ENCODE measurements around the gene HDAC7. TPM values are rescaled to one million over a fixed set of nuclear protein-coding genes. Genes with fewer than 3 reads are reported as not detected.

HDAC7 gene
- total RNA-seq, 2 donors from 2014 or later = 146 to 154 TPM

GRCh38 chr12:47854531-47854930, 34.8 kb upstream of the HDAC7 start:
- H3K9me3 Mint-ChIP-seq = no peaks in the 10 kb centered on the region
- peaks cover 5% of the 10 kb centered on the region for H3K27me3 Mint-ChIP-seq (ENCODE audit: insufficient read depth)

GRCh38 chr12:47852096-47852571, 32.4 kb upstream of the HDAC7 start:
- H3K9me3 Mint-ChIP-seq = no peaks in the 10 kb centered on the region
- Histone ChIP-seq H3K9ac (ENCODE audit: extremely low read depth, low read length, poor library complexity, severe bottlenecking) (no peak overlapping the region), H3K27me3 (ENCODE audit: control insufficient read depth, insufficient read depth, low read length, poor library complexity, severe bottlenecking) (no peaks in the 10 kb centered on the region), H3K27ac (ENCODE audit: low read depth, low read length) (no peak overlapping the region), H3K4me1 (ENCODE audit: control insufficient read depth, insufficient read depth, low read length) (peaks cover 12% of the 10 kb centered on the region), H3K4me3 (ENCODE audit: low read length) (no peak overlapping the region), H3K36me3 (ENCODE audit: control insufficient read depth, insufficient read depth, low read length) (no peaks in the 10 kb centered on the region), H3K9me3 (ENCODE audit: control insufficient read depth, low read length) (no peaks in the 10 kb centered on the region)
- peaks cover 28% of the 10 kb centered on the region for H3K4me1 Mint-ChIP-seq
- H3K4me3 Mint-ChIP-seq = no peak overlapping the region
- H3K36me3 Mint-ChIP-seq (ENCODE audit: low read depth) = no peaks in the 10 kb centered on the region
- H3K27ac Mint-ChIP-seq = no peak overlapping the region
- DNase-seq = peak; percentile 52
- no peak for TF ChIP-seq CTCF (conservative IDR thresholded peaks at IDR 0.05)
- no peaks in the 10 kb centered on the region for H3K27me3 Mint-ChIP-seq (ENCODE audit: insufficient read depth)
- WGBS, 2 experiments (ENCODE audit: insufficient coverage in 1 of 2, insufficient read length in 1 of 2) = 86% methylated on average over 9 to 10 of the region's 10 CpGs

More at GRCh38 chr12:47854531-47854930, 34.8 kb upstream of the HDAC7 start:
- Histone ChIP-seq H3K27ac (ENCODE audit: low read depth, low read length) (no peak overlapping the region), H3K27me3 (ENCODE audit: control insufficient read depth, insufficient read depth, low read length, poor library complexity, severe bottlenecking) (no peaks in the 10 kb centered on the region), H3K4me1 (ENCODE audit: control insufficient read depth, insufficient read depth, low read length) (peaks cover 12% of the 10 kb centered on the region), H3K36me3 (ENCODE audit: control insufficient read depth, insufficient read depth, low read length) (no peaks in the 10 kb centered on the region), H3K4me3 (ENCODE audit: low read length) (no peak overlapping the region), H3K9me3 (ENCODE audit: control insufficient read depth, low read length) (no peaks in the 10 kb centered on the region), H3K9ac (ENCODE audit: extremely low read depth, low read length, poor library complexity, severe bottlenecking) (no peak overlapping the region)
- DNase-seq = peak; percentile 40
- TF ChIP-seq CTCF (conservative IDR thresholded peaks at IDR 0.05) = no peak
- Mint-ChIP-seq H3K27ac (no peak overlapping the region), H3K36me3 (ENCODE audit: low read depth) (no peaks in the 10 kb centered on the region), H3K4me1 (peaks cover 24% of the 10 kb centered on the region), H3K4me3 (no peak overlapping the region)
- WGBS, 2 experiments (ENCODE audit: insufficient coverage in 1 of 2, insufficient read length in 1 of 2) = 83 to 98% methylated on average over 3 to 5 of the region's 5 CpGs

- no peaks in the 10 kb centered on the region for H3K9me3 Mint-ChIP-seq
- H3K4me1 ChIP-seq (ENCODE audit: control insufficient read depth, insufficient read depth, low read length) = peaks cover 12% of the 10 kb centered on the region
- H3K36me3 Mint-ChIP-seq (ENCODE audit: low read depth) = no peaks in the 10 kb centered on the region
- no peak for TF ChIP-seq CTCF (conservative IDR thresholded peaks at IDR 0.05)
- no peak overlapping the region for H3K27ac ChIP-seq (ENCODE audit: low read depth, low read length)
- no peak overlapping the region for H3K4me3 Mint-ChIP-seq
- WGBS, 2 experiments (ENCODE audit: insufficient coverage in 1 of 2, insufficient read length in 1 of 2) = 63 to 100% methylated on average over 1 to 3 of the region's 3 CpGs
- H3K9ac ChIP-seq (ENCODE audit: extremely low read depth, low read length, poor library complexity, severe bottlenecking) = no peak overlapping the region
- DNase-seq = peak; percentile 67
- no peaks in the 10 kb centered on the region for H3K27me3 ChIP-seq (ENCODE audit: control insufficient read depth, insufficient read depth, low read length, poor library complexity, severe bottlenecking)
- peak overlapping the region; percentile 77 for H3K27ac Mint-ChIP-seq
- H3K27me3 Mint-ChIP-seq (ENCODE audit: insufficient read depth) = no peaks in the 10 kb centered on the region
- H3K9me3 ChIP-seq (ENCODE audit: control insufficient read depth, low read length) = no peaks in the 10 kb centered on the region
- H3K4me1 Mint-ChIP-seq = peaks cover 33% of the 10 kb centered on the region
- no peaks in the 10 kb centered on the region for H3K36me3 ChIP-seq (ENCODE audit: control insufficient read depth, insufficient read depth, low read length)
- H3K4me3 ChIP-seq (ENCODE audit: low read length) = no peak overlapping the region
Observed at GRCh38 chr12:47851303-47851952, 31.7 kb upstream of the HDAC7 start.

Data from endodermal cell (in vitro differentiated cells).